Breast epithelium (tissue), 4 donors: Measurements from ENCODE around the gene BHMT2. TPM values are rescaled to one million over a fixed set of nuclear protein-coding genes. Genes with fewer than 3 reads are reported as not detected.

Experiments
- DNase-seq, 2 donors: peaks; one replicate each; pipeline ENCODE4 v3.0.0-alpha.2; 2019; ENCODE audit warnings: low spot score in 2 of 2
- H3K27ac ChIP-seq, 2 donors: fragments of 200-600 bp; sonication (generic) in 1 of 2; one replicate each; pipeline ENCODE4 v1.5.1; 2016 to 2019; ENCODE audit warnings: mild to moderate bottlenecking in 1 of 2
- H3K27me3 ChIP-seq, 2 donors: fragments of 200-600 bp; sonication (generic) in 1 of 2; one replicate each; pipeline versions ENCODE4 v1.5.1 to v1.6.0; 2017 to 2019; ENCODE audit warnings: control low read depth in 1 of 2, mild to moderate bottlenecking in 1 of 2
- H3K36me3 ChIP-seq: fragments of 200-600 bp; one replicate; pipeline ENCODE4 v1.5.1; 2019
- H3K4me1 ChIP-seq, 2 donors: fragments of 200-600 bp; sonication (generic); one replicate each; pipeline ENCODE4 v1.5.1; 2016 to 2019; ENCODE audit warnings: control low read depth in 1 of 2
- H3K4me3 ChIP-seq, 3 donors: fragments of 200-600 bp; sonication (generic); 1 replicate in 2 of 3; 2 replicates in 1 of 3; pipeline ENCODE4 v1.5.1; 2016 to 2019; ENCODE audit warnings: mild to moderate bottlenecking in 3 of 3, moderate library complexity in 2 of 3
- H3K9me3 ChIP-seq, 2 donors: fragments of 200-600 bp; sonication (generic) in 1 of 2; one replicate each; pipeline ENCODE4 v1.5.1; 2016 to 2019; ENCODE audit warnings: control low read depth in 1 of 2
- CTCF ChIP-seq, 3 donors: fragments of 450-650 bp; IDR thresholded peaks; one replicate each; pipeline ENCODE4 v1.5.1; 2016 to 2017; ENCODE audit warnings: antibody characterized with exemption in 3 of 3, mild to moderate bottlenecking in 3 of 3, moderate library complexity in 3 of 3
- POLR2A ChIP-seq: fragments of 450-650 bp; IDR thresholded peaks from one replicate; pipeline ENCODE4 v1.6.1; 2016; ENCODE audit warnings: antibody characterized with exemption, mild to moderate bottlenecking, moderate library complexity
- POLR2AphosphoS5 ChIP-seq, 3 donors: sonication (generic); formaldehyde crosslinking; IDR thresholded peaks; one replicate each; pipeline ENCODE4 v1.6.1; 2017; ENCODE audit warnings: antibody characterized with exemption in 3 of 3
- intact Hi-C: fragments of 100-400 bp; cut with DNase I; formaldehyde crosslinking; loops from one replicate; pipeline ENCODE4 v1.15.1; 2023; ENCODE audit warnings: low total_unique reads
- total RNA-seq, 3 donors: library from RNA; depleted of rRNA; stranded (reverse); fragments of >200 nt; gene quantifications; one replicate each; pipeline ENCODE4 v1.1.0, GENCODE V29; 2016

BHMT2 gene
- total RNA-seq, 3 donors from 2014 or later = 8.0 to 63.7 (median 19.3) TPM

- H3K4me1 ChIP-seq = no peaks in the 10 kb centered on the region
- no peak overlapping the region for H3K27ac ChIP-seq
- no peak for DNase-seq
- no peak overlapping the region for H3K4me3 ChIP-seq
- intact Hi-C loops = no loop called here
- no peak for TF ChIP-seq POLR2AphosphoS5 (IDR thresholded peaks at IDR 0.05)
- no peak for TF ChIP-seq POLR2A
- TF ChIP-seq CTCF (IDR thresholded peaks at IDR 0.05) = no peak
- H3K27me3 ChIP-seq = no peaks in the 10 kb centered on the region
- H3K36me3 ChIP-seq = no peaks in the 10 kb centered on the region
- H3K9me3 ChIP-seq = peaks cover 0 to 6% of the 10 kb centered on the region in 2 donors
Measured at GRCh38 chr5:79135790-79136553, 66.4 kb downstream of the BHMT2 start.

- H3K4me3 ChIP-seq = no peak overlapping the region
- H3K36me3 ChIP-seq = no peaks in the 10 kb centered on the region
- H3K27me3 ChIP-seq = no peaks in the 10 kb centered on the region
- DNase-seq = no peak
- H3K9me3 ChIP-seq = peaks cover 0 to 6% of the 10 kb centered on the region in 2 donors
- no peak for TF ChIP-seq CTCF (IDR thresholded peaks at IDR 0.05)
- TF ChIP-seq POLR2A = no peak
- no peak for TF ChIP-seq POLR2AphosphoS5 (IDR thresholded peaks at IDR 0.05)
- intact Hi-C loops = no loop called here
- H3K27ac ChIP-seq = no peak overlapping the region
- H3K4me1 ChIP-seq = no peaks in the 10 kb centered on the region
Measured at GRCh38 chr5:79136618-79137017, 67.1 kb downstream of the BHMT2 start.

Other genes with a start within 250 kb of the BHMT2 start
- gene ARSB, start 84.5 kb upstream of the BHMT2 start, total RNA-seq = 10 to 100 TPM in 1 of 3 donors, 1 to 10 TPM in 2; 9.8 to 17.6 (median 10.0) TPM
- gene DMGDH, start 93 bp upstream of the BHMT2 start, total RNA-seq = 10 to 100 TPM in 1 of 3 donors, 1 to 10 TPM in 2; 1.5 to 12.5 (median 2.9) TPM
- 1 to 10 TPM in 1 of 3 donors, under 1 TPM in 1, not detected in 1; 0.98 to 1.8 TPM for gene BHMT, start 42.0 kb downstream of the BHMT2 start, total RNA-seq
- gene JMY, start 166.4 kb downstream of the BHMT2 start, total RNA-seq = 10 to 100 TPM; 15.8 to 29.9 (median 16.1) TPM